Measurements from ENCODE around the gene PRSS8.
"Not testable (repeated sequence)": the region's sequence is repeated elsewhere in the genome, so short reads cannot be mapped to it uniquely, and the experiment has no call there.

PRSS8 gene

DNA sequence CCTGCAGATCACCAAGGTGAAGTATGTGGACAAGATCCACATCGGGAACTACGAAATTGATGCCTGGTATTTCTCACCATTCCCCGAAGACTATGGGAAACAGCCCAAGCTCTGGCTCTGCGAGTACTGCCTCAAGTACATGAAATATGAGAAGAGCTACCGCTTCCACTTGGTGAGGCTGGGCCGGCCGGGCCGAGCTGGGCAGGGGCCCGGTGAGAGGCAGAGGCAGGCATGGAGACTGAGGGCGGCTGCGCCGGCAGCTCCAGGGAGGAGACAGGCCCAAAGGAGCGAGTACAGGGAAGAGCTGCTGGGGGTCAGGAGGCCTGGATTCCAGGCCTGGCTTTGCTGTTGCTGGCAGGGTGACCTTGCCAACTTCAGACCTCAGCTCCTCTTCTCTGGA lies 8.3 kb downstream of the PRSS8 start:
- DNase-seq, result no peak

DNA sequence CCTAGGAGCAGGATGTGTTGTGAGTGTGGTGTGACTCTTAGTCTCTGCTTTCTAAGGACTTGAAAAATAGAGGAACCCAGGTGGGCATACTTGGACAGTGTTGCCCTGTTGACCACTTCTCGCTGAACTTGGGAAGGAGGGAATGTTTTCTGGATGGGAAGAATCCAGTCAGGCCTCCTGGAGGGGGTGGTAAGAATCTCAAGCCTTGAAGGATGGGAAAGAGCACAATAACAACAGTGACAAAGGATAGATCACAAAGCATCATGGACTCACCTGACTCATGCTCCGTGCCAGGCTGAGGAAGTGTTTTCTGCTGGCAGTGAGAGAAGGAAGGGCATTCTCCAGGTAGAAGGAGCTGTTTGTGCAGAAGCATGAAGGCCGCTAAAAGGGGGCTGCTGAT lies 9.7 kb downstream of the PRSS8 start:
- DNase-seq, result no peak

DNA sequence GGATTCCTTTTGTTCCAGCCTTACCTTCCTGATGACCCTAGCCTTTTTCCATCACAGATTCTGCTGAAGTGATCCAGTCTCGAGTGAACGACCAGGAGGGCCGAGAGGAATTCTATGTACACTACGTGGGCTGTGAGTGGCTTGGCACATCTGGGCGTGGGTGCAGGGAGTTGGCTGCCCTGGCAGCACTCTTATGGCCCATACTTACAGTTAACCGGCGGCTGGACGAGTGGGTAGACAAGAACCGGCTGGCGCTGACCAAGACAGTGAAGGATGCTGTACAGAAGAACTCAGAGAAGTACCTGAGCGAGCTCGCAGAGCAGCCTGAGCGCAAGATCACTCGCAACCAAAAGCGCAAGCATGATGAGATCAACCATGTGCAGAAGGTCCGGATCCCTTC lies 15.4 kb downstream of the PRSS8 start:
- no peak for DNase-seq

DNA sequence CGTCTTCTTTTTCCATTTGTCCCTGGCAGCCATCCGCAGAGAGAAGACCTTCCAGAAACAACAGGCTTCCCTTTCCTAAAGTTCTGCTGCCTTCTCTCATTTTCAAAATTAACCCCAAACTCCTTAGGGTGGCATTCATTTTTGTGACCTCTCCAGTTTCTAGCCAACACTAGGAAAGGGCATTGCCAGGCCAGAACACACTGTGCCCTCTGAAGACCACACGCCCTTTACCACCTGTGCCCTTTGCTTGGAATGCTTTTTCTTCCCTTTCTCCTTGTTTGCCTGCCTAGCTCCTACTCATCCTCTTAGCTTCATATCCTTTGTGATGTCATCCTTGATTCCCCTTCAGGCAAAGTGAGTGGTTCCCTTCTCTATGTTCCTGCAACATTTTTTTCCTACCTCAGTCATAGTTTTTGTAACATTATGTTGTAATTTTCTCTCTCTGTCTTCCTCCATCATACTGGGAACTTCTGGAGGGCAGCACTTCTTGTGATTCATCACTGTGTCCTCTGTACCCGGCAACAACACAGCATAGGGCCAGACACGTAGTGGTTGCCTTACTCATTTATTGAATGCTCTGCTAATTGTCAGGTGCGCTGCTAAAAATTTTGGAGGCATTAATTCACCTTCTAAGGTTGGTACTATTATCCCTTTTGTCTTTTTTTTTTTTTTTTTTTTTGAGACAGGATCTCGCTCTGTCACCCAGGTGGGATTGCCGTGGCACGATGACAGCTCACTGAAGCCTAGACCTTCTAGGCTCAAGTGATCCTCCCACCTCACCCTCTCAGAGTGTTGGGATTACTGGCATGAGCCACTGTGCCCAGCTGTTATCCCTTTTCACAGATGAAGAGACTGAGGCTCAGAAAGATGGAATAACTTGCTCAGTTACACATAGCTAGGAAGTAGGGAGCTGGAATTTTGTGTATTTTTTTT lies 17.0 kb downstream of the PRSS8 start:
- DNase-seq, result no peak

DNA sequence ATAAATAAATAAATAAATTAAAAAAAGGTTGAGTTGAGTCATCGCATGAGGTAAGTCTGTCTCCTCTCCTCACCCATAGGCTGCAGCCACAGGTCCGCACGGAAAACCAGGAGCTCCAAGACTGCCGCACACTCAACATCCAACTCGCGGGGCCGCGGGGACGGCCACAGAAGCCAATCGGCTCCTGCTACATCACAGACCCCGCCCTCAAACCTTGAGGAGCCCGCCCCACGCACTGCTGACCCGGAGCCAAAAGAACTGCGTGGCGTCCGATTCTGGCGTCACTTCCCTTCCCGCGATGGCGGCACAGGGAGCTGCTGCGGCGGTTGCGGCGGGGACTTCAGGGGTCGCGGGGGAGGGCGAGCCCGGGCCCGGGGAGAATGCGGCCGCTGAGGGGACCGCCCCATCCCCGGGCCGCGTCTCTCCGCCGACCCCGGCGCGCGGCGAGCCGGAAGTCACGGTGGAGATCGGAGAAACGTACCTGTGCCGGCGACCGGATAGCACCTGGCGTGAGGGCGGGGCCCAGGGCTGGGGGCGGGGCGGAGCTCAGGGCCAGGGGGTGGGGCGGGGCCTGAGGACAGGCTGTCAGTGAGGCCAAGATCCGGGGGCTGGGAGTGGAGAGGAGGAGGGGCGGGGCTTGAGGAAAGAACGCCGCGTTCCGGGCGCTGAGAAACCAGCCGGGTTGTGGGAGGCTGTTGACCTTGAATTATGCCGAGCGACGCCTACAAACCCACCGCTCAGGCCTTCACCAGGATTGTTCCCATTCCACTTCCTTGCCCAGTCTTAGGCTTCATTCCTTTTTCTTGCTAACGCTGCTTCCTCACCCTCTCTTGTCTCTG lies 17.9 kb downstream of the PRSS8 start, which contains the start of gene KAT8:
Gene KAT8, plus strand, starts transcription at position 281 of the 839 bp plus-strand sequence. Its CDS starts 18 bp downstream, at position 299.
- peak; percentile 99 for DNase-seq

DNA sequence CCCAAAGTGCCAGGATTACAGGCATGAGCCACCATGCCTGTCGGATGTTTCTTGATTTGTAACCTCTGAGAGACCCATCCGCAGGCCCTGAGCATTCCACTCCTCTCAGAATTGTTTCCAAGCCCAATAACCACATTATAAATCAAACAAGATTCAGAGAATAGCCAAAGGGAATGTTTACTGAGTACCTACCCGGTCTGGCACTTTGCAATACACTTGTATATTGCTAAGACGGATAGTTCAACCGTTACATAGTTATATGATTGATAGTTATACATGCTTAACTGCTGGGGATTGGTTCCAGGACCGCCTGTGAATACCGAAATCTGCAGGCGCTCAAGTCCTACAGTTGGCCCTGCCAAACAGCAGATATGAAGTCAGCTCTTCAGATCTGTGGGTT lies 21.1 kb downstream of the PRSS8 start:
- no peak for DNase-seq

DNA sequence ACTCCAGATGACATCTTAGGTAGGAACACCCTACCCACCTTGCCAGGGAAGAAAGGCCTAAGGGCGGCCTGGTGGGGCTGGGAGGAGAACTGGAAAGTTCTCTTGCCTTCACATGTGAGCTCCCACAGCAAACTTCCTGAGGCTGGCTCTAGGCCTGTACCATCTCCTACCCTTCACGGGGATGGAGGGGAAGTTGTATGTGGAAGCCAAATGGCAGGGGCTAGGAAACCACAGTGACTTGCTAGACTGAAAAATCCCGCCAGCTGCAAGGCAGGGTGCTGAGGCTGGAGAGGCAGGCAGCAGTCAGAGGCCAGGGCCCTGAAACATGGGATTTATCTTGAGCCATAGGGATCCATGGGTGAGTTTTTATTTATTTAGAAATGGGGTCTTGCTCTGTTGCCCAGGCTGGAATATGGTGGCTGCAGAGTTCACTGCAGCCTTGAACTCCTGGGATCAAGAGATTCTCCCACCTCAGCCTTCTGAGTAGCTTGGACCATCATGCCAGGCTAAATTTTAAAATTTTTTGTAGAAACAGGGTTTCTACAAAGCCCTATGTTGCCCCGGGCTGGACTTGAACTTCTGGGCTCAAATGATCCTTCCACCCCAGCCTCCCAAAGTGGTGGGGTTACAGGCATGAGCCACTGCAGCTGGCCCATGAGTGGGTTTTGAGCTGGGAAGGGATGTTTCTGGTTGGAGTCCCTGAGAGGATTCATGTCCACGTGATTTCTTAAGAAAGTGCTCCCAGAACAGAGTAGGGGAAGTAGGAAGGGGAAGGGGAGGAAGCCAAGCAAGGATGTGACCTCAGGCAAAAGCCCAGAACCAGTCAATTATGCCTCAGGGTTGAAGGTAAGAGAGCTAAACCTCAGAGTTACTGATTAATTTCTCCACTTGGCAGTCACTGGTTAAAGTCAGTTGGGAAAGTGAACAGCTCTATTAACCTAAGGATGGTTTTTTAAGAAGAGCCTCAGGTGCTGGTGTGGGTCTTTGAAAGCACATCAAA lies 22.1 kb downstream of the PRSS8 start:
- DNase-seq, result no peak

DNA sequence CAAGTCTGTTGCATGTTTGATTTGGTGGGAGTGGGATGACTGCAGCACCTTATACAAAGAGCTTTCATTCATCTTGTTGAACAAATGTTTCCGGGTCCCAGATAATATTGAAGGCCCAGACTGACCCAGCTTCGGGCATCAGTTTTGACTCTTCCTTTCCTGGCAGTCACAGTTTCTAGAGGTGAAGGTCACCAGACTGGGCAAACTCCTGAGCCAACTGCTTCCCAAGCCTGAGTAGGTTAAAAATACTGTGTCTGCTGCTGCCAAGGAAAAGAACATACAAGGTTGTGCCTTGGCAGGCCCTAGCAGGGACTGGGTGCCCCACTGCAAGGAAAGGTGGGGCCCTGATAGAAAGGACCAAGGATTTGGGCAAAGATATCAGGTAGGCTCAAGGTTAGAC lies 22.8 kb downstream of the PRSS8 start:
- DNase-seq, result no peak

DNA sequence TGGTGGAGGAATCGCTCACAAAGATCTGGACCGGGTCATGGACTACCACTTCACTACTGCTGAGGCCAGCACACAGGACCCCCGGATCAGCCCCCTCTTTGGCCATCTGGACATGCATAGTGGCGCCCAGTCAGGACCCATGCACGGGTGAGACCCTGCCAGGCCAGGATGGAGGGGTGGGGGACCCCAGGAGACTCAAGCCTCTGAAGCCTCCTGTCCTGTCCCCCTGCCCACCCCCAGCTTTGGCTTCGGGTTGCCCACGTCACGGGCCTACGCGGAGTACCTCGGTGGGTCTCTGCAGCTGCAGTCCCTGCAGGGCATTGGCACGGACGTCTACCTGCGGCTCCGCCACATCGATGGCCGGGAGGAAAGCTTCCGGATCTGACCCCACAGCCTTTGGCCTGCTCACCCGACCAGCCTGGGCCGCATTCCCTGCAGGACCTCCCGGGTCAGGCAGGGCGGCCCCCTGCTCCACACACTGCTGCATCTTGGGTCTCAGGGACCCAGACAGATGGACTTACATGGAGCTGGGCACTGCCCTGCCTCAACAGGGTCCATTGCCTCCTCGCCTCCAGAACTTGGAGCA lies 23.6 kb downstream of the PRSS8 start:
- DNase-seq, result no peak

DNA sequence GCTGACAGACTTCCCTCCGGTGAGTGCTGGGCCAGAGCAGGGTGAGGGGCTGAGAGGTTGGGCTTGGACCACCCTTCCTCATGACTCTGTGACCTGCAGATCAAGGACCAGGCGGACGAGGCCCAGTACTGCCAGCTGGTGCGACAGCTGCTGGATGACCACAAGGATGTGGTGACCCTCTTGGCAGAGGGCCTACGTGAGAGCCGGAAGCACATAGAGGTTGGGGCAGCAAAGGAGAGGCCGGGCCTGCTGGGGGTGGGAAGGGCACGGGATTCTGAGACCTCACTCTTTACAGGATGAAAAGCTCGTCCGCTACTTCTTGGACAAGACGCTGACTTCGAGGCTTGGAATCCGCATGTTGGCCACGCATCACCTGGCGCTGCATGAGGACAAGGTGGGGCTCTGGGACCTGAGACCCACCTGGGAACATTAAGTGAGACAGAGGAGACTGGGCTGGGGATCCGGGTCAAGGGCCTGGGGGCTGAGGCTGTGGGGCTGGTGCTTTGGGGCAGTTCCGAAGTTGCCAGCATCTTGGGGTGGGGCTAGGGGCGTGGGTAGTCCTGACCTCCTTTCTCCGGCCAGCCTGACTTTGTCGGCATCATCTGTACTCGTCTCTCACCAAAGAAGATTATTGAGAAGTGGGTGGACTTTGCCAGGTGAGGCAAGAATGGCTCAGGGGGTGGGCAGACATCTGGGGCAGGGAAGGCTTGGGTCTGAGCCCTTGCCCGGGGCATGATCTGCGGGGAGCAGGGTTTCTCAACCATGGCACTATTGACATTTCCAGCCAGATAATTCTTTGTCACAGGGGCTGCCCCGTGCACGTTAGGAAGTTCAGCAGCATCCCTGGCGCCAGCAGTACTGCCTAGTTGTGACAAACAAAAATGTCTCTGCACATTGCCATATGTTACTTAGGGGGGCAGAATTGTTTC lies 25.2 kb downstream of the PRSS8 start:
- no peak for DNase-seq

DNA sequence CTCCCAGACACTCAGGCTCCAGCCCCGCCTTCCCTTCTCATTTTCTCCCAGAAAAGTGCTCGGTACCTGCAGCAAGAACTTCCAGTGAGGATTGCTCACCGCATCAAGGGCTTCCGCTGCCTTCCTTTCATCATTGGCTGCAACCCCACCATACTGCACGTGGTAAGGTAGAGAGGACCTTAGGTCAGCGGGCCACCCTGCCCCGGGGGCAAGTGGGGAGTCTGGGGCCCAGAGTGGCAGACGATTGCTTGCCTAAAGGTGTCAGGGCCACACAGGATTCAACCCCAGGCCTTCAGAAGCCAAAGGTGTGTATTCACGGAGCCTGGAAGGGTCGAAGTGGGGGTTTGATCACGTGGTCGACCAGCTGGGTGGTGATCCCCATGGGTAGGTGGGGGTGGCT lies 25.9 kb downstream of the PRSS8 start:
- no peak for DNase-seq

DNA sequence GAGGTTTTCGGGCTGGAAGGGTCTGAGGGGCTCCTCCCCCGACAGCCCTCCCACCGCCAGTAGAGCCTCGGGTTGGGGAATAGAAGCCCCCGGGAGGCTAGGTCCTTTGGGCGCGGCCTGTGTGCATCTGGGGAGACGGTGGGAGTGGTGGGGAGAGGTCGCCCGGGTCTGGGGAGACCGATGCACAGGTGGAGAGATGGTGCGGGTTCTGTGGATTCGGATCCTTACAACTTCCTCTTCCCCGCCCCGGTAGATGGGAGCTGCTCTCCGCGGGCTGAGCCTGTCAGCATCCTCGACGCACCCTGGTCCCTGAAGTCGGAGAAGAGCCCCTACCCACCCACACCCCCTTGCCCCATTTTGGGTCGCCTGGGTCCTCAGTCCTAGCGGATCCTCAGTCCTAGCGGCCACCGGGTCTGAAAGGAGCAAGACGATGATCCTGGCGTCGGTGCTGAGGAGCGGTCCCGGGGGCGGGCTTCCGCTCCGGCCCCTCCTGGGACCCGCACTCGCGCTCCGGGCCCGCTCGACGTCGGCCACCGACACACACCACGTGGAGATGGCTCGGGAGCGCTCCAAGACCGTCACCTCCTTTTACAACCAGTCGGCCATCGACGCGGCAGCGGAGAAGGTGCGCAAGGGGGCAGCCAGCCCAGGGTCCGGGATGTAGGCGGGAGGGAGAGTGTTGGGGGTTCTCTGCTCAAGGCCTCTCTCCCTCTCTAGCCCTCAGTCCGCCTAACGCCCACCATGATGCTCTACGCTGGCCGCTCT lies 26.6 kb downstream of the PRSS8 start:
- no peak for DNase-seq

DNA sequence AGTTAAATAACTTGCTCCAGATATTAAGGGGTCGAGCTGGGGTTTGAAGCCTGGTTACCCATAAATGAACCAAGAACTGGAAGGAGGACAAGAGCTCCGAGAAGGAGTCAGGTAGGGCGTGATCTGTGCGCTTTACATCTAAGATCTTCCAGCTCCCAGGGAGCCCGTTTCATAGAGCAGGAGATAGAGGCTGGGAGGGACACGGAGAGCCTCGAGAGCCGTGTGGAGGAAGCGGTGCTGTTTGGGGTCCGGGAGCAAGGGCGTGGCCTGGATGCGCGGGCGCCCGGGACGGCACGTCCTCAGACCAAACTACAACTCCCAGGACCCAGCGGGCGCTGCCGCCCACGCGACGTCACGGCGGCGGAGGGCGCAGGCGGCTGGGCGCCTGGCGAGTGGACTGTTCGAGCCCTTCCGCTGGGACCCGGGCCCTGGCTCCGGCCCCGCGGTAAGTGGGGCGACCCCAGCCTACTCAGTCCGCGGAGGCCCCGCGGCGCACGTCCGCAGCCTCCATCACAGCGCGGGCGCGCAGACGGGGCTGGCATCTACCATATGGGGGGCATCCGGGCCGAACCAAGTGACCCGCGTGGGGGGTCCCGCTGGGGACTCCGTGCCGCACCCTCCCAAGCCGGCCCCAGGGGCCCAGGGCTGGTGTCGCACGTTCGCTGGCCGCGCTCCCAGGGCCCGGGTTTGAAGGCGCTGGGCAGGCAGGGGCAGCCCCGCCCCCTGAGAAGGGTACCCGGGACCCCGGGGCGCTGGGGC lies 27.3 kb downstream of the PRSS8 start, which contains the start of gene BCKDK:
Gene BCKDK, plus strand, starts transcription at position 352 of the 759 bp plus-strand sequence. CDS start 838 bp downstream, outside the sequence.
- peak; percentile 86 for DNase-seq

DNA sequence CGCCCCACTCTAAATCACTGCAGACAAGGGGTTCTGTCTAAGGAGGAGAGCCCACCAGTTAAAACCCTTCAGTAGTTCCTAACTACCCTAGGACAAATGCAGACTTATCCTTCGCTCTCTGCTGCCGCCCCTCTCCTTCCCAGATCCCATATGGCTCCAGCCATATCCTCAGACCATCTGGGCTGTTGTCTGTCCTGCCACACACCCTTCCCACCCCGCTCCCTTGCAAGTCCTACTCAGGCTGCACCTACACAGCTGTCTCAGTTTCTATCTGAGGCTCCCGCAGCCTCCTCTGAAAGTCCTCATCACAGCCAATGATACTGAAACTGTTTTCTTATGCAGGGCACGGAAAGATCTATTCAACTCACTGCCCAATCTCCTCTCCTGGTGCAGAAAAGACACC lies 28.1 kb downstream of the PRSS8 start:
- no peak for DNase-seq

DNA sequence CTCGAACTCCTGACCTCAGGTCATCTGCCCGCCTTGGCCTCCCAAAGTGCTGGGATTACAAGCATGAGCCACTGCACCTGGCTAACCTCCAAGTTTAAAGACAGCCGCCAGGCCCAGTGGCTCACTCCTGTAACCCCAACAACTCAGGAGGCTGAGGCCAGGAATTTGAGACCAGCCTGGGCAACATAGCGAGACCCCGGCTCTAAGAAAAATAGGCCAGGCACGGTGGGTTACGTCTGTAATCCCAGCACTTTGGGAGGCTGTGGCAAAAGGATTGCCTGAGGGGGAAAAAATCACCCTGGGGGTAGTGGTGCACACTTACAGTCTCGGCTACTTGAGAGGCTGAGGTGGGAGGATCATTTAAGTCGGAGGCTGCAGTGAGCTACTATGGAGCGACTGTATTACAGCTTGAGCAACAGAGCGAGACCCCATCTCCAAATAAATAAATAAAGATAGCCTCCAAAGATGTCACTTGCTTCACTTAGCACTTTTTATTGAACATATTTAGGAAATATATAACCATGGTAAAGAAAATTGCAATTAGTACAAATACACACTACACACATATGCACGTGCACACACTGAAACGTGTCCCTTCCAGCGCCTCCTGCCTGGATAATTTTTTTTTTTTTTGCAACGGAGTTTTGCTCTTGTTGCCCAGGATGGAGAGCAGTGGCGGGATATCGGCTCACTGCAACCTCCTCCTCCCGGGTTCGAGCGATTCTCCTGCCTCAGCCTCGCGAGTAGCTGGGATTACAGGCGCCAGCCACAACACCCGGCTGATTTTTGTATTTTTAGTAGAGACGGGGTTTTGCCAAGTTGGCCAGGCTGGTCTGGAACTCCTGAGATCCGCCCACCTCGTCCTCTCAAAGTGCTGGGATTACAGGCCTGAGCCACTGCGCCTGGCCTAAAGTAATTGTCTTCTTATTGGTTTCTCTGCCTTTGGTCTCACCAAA lies 28.7 kb downstream of the PRSS8 start:
- no peak for DNase-seq

DNA sequence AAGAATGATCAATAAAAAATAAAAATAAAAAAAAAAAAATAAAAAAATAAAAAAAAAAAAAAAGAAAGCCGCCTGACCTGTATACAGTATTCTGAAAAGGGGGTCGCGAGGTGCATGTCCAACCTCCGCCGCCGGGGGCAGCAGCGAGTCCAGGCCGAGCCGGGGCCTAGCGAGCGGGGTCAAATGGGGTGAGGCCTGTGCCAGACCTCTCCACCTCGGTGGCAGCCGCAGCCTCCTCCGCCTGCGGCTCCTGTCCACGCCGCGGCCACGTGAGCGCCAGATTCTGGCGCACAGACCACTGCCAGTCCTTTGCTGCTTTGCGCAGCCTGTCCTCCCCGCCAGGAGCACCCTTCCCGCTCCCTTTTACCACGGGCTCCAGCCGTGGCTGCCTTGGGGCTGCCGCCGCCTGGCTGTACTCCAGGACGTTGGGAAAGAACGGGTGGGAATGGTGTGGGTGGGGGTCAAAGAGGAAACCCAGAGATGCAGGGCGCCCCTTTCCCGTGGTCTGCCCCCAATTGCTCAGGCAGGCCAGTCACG lies 29.8 kb downstream of the PRSS8 start:
- peak; percentile 88 for DNase-seq

DNA sequence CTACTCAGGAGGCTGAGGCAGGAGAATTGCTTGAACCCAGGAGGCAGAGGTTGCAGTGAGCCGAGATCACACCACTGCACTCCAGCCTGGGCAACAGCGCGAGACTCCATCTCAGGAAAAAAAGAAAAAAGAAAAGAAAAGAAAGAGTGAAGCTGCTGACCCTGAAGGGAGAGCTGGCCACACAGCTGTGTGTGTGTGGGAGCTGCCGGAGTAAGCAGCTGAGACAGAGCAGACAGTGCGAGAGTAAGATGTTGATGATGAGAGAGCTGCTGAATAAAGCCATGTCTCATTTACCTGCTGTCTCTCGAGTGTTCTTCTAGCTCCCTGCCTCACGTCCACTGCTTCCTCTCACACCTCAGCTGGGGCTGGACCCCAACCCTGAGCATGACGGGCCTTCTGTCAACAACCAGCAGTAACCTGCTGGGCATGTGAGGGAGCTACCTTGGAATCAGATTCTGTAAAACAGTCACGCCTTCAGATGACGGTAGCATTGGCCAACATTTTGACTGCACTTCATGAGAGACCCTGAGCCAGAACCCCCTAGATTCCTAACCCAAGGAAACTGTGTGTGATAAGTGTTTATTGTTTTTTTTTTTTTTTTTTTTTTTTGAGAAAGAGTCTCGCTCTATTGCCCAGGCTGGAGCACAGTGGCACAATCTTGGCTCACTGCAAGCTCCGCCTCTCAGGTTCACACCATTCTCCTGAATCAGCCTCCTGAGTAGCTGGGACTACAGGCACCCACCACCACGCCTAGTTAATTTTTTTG lies 34.5 kb downstream of the PRSS8 start:
- DNase-seq, result not testable (repeated sequence)

Data from eye (tissue), 1 donor.